ENCODE data around the gene SV2B.

- TF ChIP-seq CTCF (conservative IDR thresholded peaks at IDR 0.05; ENCODE audit: low read depth, low read length) (no peak), EZH2phosphoT487 (IDR thresholded peaks at IDR 0.05; ENCODE audit: borderline replicate concordance, low read length) (no peak), EZH2 (IDR thresholded peaks at IDR 0.05; ENCODE audit: low read length, unreplicated experiment) (no peak)
Measured at GRCh38 chr15:91235376-91235775, 135.3 kb downstream of the SV2B start.
